Panc1 (cell line): ENCODE data around the gene SWSAP1. TPM values are rescaled to one million over a fixed set of nuclear protein-coding genes. Genes with fewer than 3 reads are reported as not detected.

Source experiments
- ATAC-seq: fragments of 200-7000 bp; cut with Tn5 transposase; 2 replicates; pipeline ENCODE4 v1.9.1; 2020; ENCODE audit warnings: mild to moderate bottlenecking, moderate library complexity
- BruUV-seq: library from RNA; stranded (reverse); fragments of 400-500 nt; replicated peaks from 2 replicates; lab custom pipeline; 2021; lab: Mats Ljungman, UMichigan
- CTCF ChIA-PET: fragments of 300-600 bp; sonication (Branson Sonifier 250); formaldehyde crosslinking; loops from one replicate; lab custom pipeline; 2022; ENCODE audit warnings: antibody characterized with exemption; lab: Charles Lee
- POLR2A ChIA-PET: fragments of 300-600 bp; sonication (Branson Sonifier 250); formaldehyde crosslinking; loops from one replicate; lab custom pipeline; 2022; ENCODE audit warnings: antibody characterized with exemption; lab: Charles Lee
- DNase-seq: peaks from one replicate; pipeline ENCODE4 v3.0.0-alpha.2; 2010; ENCODE audit warnings: low read depth, low spot score
- H3K27ac ChIP-seq: 2 replicates; pipeline ENCODE4 v1.5.1; 2011; ENCODE audit warnings: mild to moderate bottlenecking, low read length, inconsistent platforms
- H3K27me3 ChIP-seq: fragments of 200-500 bp; sonication (Bioruptor generic); 2 replicates; pipeline ENCODE4 v1.6.0; 2014; ENCODE audit warnings: low read length, inconsistent platforms; ENCODE audit not compliant: control insufficient read depth, insufficient read depth
- H3K36me3 ChIP-seq: fragments of 200-500 bp; sonication (Bioruptor generic); 2 replicates; pipeline ENCODE4 v1.5.1; 2014; ENCODE audit warnings: inconsistent platforms, mild to moderate bottlenecking, low read length, moderate library complexity; ENCODE audit not compliant: control insufficient read depth, insufficient read depth
- H3K4me1 ChIP-seq: 2 replicates; pipeline ENCODE4 v1.5.1; 2011; ENCODE audit warnings: inconsistent platforms, mild to moderate bottlenecking, low read length, moderate library complexity; ENCODE audit not compliant: control insufficient read depth, insufficient read depth
- H3K4me3 ChIP-seq, 2 experiments: 2 replicates each; pipeline ENCODE4 v1.5.1; 2011 to 2012; ENCODE audit warnings: low read depth in 2 of 2, low read length in 2 of 2, mild to moderate bottlenecking in 2 of 2, inconsistent platforms in 1 of 2, moderate library complexity in 1 of 2
- H3K9me3 ChIP-seq: fragments of 200-500 bp; sonication (Bioruptor generic); 2 replicates; pipeline ENCODE4 v1.5.1; 2014; ENCODE audit warnings: low read depth, mild to moderate bottlenecking, inconsistent platforms, low read length, moderate library complexity; ENCODE audit not compliant: control insufficient read depth, insufficient read depth
- POLR2AphosphoS5 ChIP-seq: IDR thresholded peaks from 2 replicates; pipeline ENCODE4 v1.6.1; 2012; ENCODE audit warnings: mild to moderate bottlenecking, low read depth, low read length, moderate library complexity
- SIN3A ChIP-seq: IDR thresholded peaks from 2 replicates; pipeline ENCODE4 v1.6.1; 2012; ENCODE audit warnings: low read depth, mild to moderate bottlenecking, low read length, moderate library complexity, borderline replicate concordance; ENCODE audit not compliant: insufficient read depth
- TCF7L2 ChIP-seq: IDR thresholded peaks from 2 replicates; pipeline ENCODE4 v1.6.1; 2011; ENCODE audit warnings: mild to moderate bottlenecking, low read depth, low read length, inconsistent platforms
- in situ Hi-C: cut with HindIII; loops from 2 replicates; pipeline ENCODE4 v1.10.0; 2016; ENCODE audit warnings: low sequenced_read_pairs, low pct_unique_long_range_greater_than_20kb
- intact Hi-C: fragments of 100-400 bp; cut with micrococcal nuclease; formaldehyde crosslinking; loops from one replicate; pipeline ENCODE4 v1.10.0; 2022; ENCODE audit not compliant: unreplicated experiment
- total RNA-seq: library from RNA; stranded (reverse); gene quantifications from one replicate; pipeline ENCODE4 v1.2.1, GENCODE V29; 2021; ENCODE audit not compliant: unreplicated experiment
- TF ChIP-seq, protein P1 (sequence below), 2 experiments: IDR thresholded peaks; 2 replicates each; pipeline ENCODE4 v1.6.1; 2011 to 2012; ENCODE audit warnings: low read depth in 2 of 2, control low read depth in 1 of 2, low read length in 1 of 2, mild to moderate bottlenecking in 1 of 2, moderate library complexity in 1 of 2; ENCODE audit not compliant: insufficient read depth in 1 of 2
- TF ChIP-seq, protein P2 (sequence below): fragments of 450-650 bp; IDR thresholded peaks from 2 replicates; pipeline ENCODE4 v1.5.1; 2017; ENCODE audit warnings: mild to moderate bottlenecking

The SWSAP1 gene
- total RNA-seq, 1 experiment from 2014 or later = 3.1 TPM

DNA sequence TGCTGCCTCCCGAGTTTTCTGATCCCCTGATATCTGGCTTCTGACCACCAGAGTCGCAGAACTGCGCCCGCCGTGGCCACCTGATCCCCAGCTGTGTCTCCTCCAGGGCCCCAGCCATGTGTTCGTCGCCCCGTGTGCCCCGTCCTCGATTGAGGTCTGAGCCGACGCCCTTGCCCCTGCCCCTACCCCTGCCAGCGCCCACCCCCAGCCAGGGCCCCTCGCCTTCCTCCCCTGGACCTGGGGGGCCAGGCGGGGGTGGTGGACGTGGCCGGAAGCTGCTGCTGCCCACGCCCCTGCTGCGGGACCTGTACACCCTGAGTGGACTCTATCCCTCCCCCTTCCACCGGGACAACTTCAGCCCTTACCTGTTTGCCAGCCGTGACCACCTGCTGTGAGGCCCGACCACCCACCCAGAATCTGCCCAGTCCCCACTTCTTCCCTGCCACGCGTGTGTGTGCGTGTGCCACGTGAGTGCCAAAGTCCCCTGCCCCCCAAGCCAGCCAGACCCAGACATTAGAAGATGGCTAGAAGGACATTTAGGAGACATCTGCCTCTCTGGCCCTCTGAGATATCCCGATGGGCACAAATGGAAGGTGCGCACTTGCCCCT is 10.1 kb upstream of the SWSAP1 start:
- Histone ChIP-seq H3K4me3 (no peak overlapping the region), H3K4me1 (no peaks in the 10 kb centered on the region), H3K27ac (no peak overlapping the region), H3K36me3 (no peaks in the 10 kb centered on the region), H3K27me3 (no peaks in the 10 kb centered on the region), H3K9me3 (no peaks in the 10 kb centered on the region)
- ChIA-PET POLR2A (no interaction called here), CTCF (interaction anchor here (0.6 kb wide), 1 partner anchor 145 kb away, joined by 4 read pairs; no protein-coding TSS in a partner anchor)
- DNase-seq (no peak), ATAC-seq (no peak)
- BruUV-seq = no TSS peak
- intact Hi-C loops = no loop called here
- TF ChIP-seq, protein P1, sequence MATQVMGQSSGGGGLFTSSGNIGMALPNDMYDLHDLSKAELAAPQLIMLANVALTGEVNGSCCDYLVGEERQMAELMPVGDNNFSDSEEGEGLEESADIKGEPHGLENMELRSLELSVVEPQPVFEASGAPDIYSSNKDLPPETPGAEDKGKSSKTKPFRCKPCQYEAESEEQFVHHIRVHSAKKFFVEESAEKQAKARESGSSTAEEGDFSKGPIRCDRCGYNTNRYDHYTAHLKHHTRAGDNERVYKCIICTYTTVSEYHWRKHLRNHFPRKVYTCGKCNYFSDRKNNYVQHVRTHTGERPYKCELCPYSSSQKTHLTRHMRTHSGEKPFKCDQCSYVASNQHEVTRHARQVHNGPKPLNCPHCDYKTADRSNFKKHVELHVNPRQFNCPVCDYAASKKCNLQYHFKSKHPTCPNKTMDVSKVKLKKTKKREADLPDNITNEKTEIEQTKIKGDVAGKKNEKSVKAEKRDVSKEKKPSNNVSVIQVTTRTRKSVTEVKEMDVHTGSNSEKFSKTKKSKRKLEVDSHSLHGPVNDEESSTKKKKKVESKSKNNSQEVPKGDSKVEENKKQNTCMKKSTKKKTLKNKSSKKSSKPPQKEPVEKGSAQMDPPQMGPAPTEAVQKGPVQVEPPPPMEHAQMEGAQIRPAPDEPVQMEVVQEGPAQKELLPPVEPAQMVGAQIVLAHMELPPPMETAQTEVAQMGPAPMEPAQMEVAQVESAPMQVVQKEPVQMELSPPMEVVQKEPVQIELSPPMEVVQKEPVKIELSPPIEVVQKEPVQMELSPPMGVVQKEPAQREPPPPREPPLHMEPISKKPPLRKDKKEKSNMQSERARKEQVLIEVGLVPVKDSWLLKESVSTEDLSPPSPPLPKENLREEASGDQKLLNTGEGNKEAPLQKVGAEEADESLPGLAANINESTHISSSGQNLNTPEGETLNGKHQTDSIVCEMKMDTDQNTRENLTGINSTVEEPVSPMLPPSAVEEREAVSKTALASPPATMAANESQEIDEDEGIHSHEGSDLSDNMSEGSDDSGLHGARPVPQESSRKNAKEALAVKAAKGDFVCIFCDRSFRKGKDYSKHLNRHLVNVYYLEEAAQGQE (IDR thresholded peaks at IDR 0.05; ENCODE audit: insufficient read depth in 1 of 2, low read depth in 2 of 2, low read length in 1 of 2) = no peak
- TF ChIP-seq, protein P2, sequence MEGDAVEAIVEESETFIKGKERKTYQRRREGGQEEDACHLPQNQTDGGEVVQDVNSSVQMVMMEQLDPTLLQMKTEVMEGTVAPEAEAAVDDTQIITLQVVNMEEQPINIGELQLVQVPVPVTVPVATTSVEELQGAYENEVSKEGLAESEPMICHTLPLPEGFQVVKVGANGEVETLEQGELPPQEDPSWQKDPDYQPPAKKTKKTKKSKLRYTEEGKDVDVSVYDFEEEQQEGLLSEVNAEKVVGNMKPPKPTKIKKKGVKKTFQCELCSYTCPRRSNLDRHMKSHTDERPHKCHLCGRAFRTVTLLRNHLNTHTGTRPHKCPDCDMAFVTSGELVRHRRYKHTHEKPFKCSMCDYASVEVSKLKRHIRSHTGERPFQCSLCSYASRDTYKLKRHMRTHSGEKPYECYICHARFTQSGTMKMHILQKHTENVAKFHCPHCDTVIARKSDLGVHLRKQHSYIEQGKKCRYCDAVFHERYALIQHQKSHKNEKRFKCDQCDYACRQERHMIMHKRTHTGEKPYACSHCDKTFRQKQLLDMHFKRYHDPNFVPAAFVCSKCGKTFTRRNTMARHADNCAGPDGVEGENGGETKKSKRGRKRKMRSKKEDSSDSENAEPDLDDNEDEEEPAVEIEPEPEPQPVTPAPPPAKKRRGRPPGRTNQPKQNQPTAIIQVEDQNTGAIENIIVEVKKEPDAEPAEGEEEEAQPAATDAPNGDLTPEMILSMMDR = no peak
- TF ChIP-seq SIN3A = no peak
- no peak for TF ChIP-seq TCF7L2
- TF ChIP-seq POLR2AphosphoS5 = no peak
- in situ Hi-C loops = no loop called here

DNA sequence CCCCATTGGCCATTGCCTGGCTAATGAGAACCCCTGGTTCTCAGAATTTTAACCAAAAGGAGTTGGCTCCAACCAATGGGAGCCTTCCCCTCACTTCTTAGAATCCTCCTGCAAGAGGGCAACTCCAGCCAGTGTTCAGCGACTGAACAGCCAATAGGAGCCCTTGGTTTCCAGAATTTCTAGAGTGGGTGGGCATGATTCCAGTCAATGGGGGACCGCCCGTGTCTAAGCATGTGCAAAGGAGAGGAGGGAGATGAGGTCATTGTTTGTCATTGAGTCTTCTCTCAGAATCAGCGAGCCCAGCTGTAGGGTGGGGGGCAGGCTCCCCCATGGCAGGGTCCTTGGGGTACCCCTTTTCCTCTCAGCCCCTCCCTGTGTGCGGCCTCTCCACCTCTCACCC is 9.5 kb upstream of the SWSAP1 start:
- Histone ChIP-seq H3K27ac (no peak overlapping the region), H3K36me3 (no peaks in the 10 kb centered on the region), H3K27me3 (no peaks in the 10 kb centered on the region), H3K4me3 (no peak overlapping the region), H3K4me1 (no peaks in the 10 kb centered on the region), H3K9me3 (no peaks in the 10 kb centered on the region)
- no peak for ATAC-seq
- TF ChIP-seq TCF7L2 (no peak), SIN3A (no peak), POLR2AphosphoS5 (no peak)
- TF ChIP-seq, protein P1 (IDR thresholded peaks at IDR 0.05; ENCODE audit: insufficient read depth in 1 of 2, low read depth in 2 of 2, low read length in 1 of 2) = no peak
- TF ChIP-seq, protein P2 = no peak
- intact Hi-C loops = no loop called here
- in situ Hi-C loops = no loop called here
- ChIA-PET POLR2A (no interaction called here), CTCF (no interaction called here)
- DNase-seq = no peak
- BruUV-seq = TSS peak; percentile 89
